Measurements from ENCODE around the gene HCN2.

DNA sequence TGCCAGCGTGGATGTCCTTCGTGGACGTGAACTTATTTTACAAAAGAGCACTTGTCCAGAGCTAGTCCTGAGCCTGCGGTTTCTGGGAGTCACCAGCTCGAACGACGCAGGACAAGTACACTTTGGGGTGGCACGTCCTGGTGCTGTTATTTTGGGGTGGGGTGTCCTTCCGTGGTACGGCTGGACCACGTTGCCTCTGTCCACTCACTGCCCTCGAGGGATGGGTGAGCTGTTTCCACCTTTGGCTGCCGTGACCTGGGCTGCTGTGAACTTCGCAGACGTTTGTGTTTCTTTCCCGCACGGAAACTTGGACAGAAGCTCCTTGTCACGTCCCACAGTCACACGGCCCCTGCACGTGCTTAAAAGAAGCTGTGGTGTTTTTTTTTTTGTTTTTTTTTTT is 34.9 kb upstream of the HCN2 start:
- TF ChIP-seq, protein P1, sequence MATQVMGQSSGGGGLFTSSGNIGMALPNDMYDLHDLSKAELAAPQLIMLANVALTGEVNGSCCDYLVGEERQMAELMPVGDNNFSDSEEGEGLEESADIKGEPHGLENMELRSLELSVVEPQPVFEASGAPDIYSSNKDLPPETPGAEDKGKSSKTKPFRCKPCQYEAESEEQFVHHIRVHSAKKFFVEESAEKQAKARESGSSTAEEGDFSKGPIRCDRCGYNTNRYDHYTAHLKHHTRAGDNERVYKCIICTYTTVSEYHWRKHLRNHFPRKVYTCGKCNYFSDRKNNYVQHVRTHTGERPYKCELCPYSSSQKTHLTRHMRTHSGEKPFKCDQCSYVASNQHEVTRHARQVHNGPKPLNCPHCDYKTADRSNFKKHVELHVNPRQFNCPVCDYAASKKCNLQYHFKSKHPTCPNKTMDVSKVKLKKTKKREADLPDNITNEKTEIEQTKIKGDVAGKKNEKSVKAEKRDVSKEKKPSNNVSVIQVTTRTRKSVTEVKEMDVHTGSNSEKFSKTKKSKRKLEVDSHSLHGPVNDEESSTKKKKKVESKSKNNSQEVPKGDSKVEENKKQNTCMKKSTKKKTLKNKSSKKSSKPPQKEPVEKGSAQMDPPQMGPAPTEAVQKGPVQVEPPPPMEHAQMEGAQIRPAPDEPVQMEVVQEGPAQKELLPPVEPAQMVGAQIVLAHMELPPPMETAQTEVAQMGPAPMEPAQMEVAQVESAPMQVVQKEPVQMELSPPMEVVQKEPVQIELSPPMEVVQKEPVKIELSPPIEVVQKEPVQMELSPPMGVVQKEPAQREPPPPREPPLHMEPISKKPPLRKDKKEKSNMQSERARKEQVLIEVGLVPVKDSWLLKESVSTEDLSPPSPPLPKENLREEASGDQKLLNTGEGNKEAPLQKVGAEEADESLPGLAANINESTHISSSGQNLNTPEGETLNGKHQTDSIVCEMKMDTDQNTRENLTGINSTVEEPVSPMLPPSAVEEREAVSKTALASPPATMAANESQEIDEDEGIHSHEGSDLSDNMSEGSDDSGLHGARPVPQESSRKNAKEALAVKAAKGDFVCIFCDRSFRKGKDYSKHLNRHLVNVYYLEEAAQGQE (IDR thresholded peaks at IDR 0.05; ENCODE audit: low read depth, low read length): no peak
- no peak for TF ChIP-seq EP300 (IDR thresholded peaks at IDR 0.05; ENCODE audit: borderline replicate concordance in 1 of 2, low read depth in 1 of 2, low read length in 1 of 2)
- TF ChIP-seq, protein P2, sequence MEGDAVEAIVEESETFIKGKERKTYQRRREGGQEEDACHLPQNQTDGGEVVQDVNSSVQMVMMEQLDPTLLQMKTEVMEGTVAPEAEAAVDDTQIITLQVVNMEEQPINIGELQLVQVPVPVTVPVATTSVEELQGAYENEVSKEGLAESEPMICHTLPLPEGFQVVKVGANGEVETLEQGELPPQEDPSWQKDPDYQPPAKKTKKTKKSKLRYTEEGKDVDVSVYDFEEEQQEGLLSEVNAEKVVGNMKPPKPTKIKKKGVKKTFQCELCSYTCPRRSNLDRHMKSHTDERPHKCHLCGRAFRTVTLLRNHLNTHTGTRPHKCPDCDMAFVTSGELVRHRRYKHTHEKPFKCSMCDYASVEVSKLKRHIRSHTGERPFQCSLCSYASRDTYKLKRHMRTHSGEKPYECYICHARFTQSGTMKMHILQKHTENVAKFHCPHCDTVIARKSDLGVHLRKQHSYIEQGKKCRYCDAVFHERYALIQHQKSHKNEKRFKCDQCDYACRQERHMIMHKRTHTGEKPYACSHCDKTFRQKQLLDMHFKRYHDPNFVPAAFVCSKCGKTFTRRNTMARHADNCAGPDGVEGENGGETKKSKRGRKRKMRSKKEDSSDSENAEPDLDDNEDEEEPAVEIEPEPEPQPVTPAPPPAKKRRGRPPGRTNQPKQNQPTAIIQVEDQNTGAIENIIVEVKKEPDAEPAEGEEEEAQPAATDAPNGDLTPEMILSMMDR (IDR thresholded peaks at IDR 0.05): no peak
- TF ChIP-seq, protein P3, sequence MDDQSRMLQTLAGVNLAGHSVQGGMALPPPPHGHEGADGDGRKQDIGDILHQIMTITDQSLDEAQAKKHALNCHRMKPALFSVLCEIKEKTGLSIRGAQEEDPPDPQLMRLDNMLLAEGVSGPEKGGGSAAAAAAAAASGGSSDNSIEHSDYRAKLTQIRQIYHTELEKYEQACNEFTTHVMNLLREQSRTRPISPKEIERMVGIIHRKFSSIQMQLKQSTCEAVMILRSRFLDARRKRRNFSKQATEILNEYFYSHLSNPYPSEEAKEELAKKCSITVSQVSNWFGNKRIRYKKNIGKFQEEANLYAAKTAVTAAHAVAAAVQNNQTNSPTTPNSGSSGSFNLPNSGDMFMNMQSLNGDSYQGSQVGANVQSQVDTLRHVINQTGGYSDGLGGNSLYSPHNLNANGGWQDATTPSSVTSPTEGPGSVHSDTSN (IDR thresholded peaks at IDR 0.05): no peak
- no peak for TF ChIP-seq YY1 (IDR thresholded peaks at IDR 0.05; ENCODE audit: low read depth)
- no peak for TF ChIP-seq SMC3 (IDR thresholded peaks at IDR 0.05; ENCODE audit: low read depth, low read length)
- no peak for TF ChIP-seq EZH2phosphoT487 (IDR thresholded peaks at IDR 0.05; ENCODE audit: borderline replicate concordance, low read depth)
- no peak for TF ChIP-seq RAD21 (IDR thresholded peaks at IDR 0.05; ENCODE audit: low read length)
- no peak for TF ChIP-seq RCOR1 (IDR thresholded peaks at IDR 0.05; ENCODE audit: low read length)
- no peak for TF ChIP-seq POLR2AphosphoS5 (IDR thresholded peaks at IDR 0.05; ENCODE audit: low read depth, low read length)
- TF ChIP-seq MXI1 (IDR thresholded peaks at IDR 0.05; ENCODE audit: low read depth, low read length): no peak
- TF ChIP-seq, protein P4, sequence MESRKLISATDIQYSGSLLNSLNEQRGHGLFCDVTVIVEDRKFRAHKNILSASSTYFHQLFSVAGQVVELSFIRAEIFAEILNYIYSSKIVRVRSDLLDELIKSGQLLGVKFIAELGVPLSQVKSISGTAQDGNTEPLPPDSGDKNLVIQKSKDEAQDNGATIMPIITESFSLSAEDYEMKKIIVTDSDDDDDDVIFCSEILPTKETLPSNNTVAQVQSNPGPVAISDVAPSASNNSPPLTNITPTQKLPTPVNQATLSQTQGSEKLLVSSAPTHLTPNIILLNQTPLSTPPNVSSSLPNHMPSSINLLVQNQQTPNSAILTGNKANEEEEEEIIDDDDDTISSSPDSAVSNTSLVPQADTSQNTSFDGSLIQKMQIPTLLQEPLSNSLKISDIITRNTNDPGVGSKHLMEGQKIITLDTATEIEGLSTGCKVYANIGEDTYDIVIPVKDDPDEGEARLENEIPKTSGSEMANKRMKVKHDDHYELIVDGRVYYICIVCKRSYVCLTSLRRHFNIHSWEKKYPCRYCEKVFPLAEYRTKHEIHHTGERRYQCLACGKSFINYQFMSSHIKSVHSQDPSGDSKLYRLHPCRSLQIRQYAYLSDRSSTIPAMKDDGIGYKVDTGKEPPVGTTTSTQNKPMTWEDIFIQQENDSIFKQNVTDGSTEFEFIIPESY (IDR thresholded peaks at IDR 0.05; ENCODE audit: borderline replicate concordance, low read depth): no peak
- TF ChIP-seq, protein P5, sequence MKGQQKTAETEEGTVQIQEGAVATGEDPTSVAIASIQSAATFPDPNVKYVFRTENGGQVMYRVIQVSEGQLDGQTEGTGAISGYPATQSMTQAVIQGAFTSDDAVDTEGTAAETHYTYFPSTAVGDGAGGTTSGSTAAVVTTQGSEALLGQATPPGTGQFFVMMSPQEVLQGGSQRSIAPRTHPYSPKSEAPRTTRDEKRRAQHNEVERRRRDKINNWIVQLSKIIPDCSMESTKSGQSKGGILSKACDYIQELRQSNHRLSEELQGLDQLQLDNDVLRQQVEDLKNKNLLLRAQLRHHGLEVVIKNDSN (IDR thresholded peaks at IDR 0.05; ENCODE audit: borderline replicate concordance, low read depth): no peak
- TF ChIP-seq, protein P6, sequence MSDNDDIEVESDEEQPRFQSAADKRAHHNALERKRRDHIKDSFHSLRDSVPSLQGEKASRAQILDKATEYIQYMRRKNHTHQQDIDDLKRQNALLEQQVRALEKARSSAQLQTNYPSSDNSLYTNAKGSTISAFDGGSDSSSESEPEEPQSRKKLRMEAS (IDR thresholded peaks at IDR 0.05; ENCODE audit: low read depth): no peak
